HG03354 (cell line): ENCODE data around the gene SLC8A1.
A peak's percentile ranks its signal among the peaks of the same experiment; 100 is the strongest.

ENCODE experiments used
- ATAC-seq: cut with Tn5 transposase; IDR thresholded peaks from one replicate; pipeline ENCODE4 v1.9.1; 2021; ENCODE audit warnings: mild to moderate bottlenecking; ENCODE audit not compliant: unreplicated experiment, poor library complexity, severe bottlenecking

The SLC8A1 gene

GRCh38 chr2:40257340-40258134, 194.4 kb downstream of the SLC8A1 start:
- no peak for ATAC-seq

GRCh38 chr2:40256649-40257048, 195.2 kb downstream of the SLC8A1 start:
- ATAC-seq, result no peak

- ATAC-seq, result no peak
These were observed 195.9 kb downstream of the SLC8A1 start for GRCh38 chr2:40256008-40256407.

GRCh38 chr2:40255103-40255502, 196.8 kb downstream of the SLC8A1 start:
- ATAC-seq, result no peak

GRCh38 chr2:40254611-40255010, 197.3 kb downstream of the SLC8A1 start:
- no peak for ATAC-seq

GRCh38 chr2:40251137-40251536, 200.8 kb downstream of the SLC8A1 start:
- ATAC-seq, result no peak

GRCh38 chr2:40249577-40249976, 202.3 kb downstream of the SLC8A1 start:
- ATAC-seq, result no peak

- ATAC-seq, result no peak
These were observed 203.6 kb downstream of the SLC8A1 start for GRCh38 chr2:40248294-40248693.

- peak; percentile 65 for ATAC-seq
These were observed 207.2 kb downstream of the SLC8A1 start for GRCh38 chr2:40244675-40245074.

GRCh38 chr2:40244251-40244650, 207.6 kb downstream of the SLC8A1 start:
- ATAC-seq, result no peak

GRCh38 chr2:40243581-40244187, 208.2 kb downstream of the SLC8A1 start:
- no peak for ATAC-seq

- no peak for ATAC-seq
These were observed 209.6 kb downstream of the SLC8A1 start for GRCh38 chr2:40242315-40242714.

GRCh38 chr2:40240070-40240469, 211.8 kb downstream of the SLC8A1 start:
- no peak for ATAC-seq

GRCh38 chr2:40230707-40231432, 221.0 kb downstream of the SLC8A1 start:
- no peak for ATAC-seq

GRCh38 chr2:40230186-40230585, 221.7 kb downstream of the SLC8A1 start:
- ATAC-seq, result no peak

GRCh38 chr2:40228310-40228709, 223.6 kb downstream of the SLC8A1 start:
- no peak for ATAC-seq

- ATAC-seq, result no peak
These were observed 224.7 kb downstream of the SLC8A1 start for GRCh38 chr2:40227210-40227609.

GRCh38 chr2:40226637-40227036, 225.3 kb downstream of the SLC8A1 start:
- no peak for ATAC-seq

- ATAC-seq, result no peak
These were observed 226.2 kb downstream of the SLC8A1 start for GRCh38 chr2:40225670-40226210.

- no peak for ATAC-seq
These were observed 227.6 kb downstream of the SLC8A1 start for GRCh38 chr2:40224318-40224717.
